PFSK-1 (cell line): ENCODE data around the gene NEURL2.

Experiments used
- FOXP2 ChIP-seq: optimal IDR thresholded peaks from 2 replicates; pipeline ENCODE3; 2011; ENCODE audit warnings: borderline replicate concordance, control low read depth, inconsistent platforms; ENCODE audit not compliant: insufficient read depth; ENCODE audit errors: extremely low read length, extremely low read depth
- POLR2AphosphoS5 ChIP-seq: IDR thresholded peaks from 2 replicates; pipeline ENCODE4 v1.6.1; 2012; ENCODE audit warnings: low read depth, mild to moderate bottlenecking, control low read depth, low read length, moderate library complexity
- SIN3A ChIP-seq: IDR thresholded peaks from 2 replicates; pipeline ENCODE4 v1.6.1; 2012; ENCODE audit warnings: mild to moderate bottlenecking, low read length, moderate library complexity, borderline replicate concordance; ENCODE audit not compliant: insufficient read depth
- TAF1 ChIP-seq: IDR thresholded peaks from 2 replicates; pipeline ENCODE4 v1.6.1; 2012; ENCODE audit warnings: low read length, control low read depth, borderline replicate concordance; ENCODE audit not compliant: insufficient read depth
- TF ChIP-seq, protein P1 (sequence below), 2 experiments: IDR thresholded peaks; 2 replicates each; pipeline versions ENCODE4 v1.6.1 to v1.8.0; 2011 to 2012; ENCODE audit warnings: low read depth in 2 of 2, low read length in 2 of 2, control low read depth in 1 of 2, inconsistent platforms in 1 of 2, mild to moderate bottlenecking in 1 of 2, moderate library complexity in 1 of 2; ENCODE audit not compliant: insufficient read depth in 1 of 2

The NEURL2 gene

DNA sequence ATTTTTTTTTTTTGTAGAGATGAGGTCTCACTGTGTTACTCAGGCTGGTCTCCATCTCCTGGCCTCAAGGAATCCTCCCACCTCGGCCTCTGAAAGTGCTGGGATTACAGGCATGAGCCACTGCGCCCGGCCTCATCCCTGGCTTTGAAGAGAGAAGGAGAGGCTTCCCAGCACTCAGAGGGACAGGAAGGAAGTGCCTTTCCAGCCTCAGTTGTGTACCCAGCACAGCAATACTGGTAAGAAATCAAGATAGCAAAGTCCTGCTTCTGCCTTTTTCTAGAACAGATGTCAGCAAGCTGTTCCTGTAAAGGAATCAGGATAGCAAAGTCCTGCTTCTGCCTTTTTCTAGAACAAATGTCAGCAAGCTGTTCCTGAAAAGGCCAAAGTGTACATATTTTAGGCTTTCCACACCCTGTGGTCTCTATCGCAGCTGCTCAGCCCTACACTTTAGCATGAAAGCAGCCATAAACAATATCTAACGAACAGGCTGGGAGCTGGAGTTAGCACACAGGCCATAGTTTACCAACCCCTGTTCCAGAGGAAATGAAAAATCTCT lies 27.3 kb upstream of the NEURL2 start:
- TF ChIP-seq FOXP2 (no peak), SIN3A (no peak), TAF1 (no peak), POLR2AphosphoS5 (no peak)
- TF ChIP-seq, protein P1, sequence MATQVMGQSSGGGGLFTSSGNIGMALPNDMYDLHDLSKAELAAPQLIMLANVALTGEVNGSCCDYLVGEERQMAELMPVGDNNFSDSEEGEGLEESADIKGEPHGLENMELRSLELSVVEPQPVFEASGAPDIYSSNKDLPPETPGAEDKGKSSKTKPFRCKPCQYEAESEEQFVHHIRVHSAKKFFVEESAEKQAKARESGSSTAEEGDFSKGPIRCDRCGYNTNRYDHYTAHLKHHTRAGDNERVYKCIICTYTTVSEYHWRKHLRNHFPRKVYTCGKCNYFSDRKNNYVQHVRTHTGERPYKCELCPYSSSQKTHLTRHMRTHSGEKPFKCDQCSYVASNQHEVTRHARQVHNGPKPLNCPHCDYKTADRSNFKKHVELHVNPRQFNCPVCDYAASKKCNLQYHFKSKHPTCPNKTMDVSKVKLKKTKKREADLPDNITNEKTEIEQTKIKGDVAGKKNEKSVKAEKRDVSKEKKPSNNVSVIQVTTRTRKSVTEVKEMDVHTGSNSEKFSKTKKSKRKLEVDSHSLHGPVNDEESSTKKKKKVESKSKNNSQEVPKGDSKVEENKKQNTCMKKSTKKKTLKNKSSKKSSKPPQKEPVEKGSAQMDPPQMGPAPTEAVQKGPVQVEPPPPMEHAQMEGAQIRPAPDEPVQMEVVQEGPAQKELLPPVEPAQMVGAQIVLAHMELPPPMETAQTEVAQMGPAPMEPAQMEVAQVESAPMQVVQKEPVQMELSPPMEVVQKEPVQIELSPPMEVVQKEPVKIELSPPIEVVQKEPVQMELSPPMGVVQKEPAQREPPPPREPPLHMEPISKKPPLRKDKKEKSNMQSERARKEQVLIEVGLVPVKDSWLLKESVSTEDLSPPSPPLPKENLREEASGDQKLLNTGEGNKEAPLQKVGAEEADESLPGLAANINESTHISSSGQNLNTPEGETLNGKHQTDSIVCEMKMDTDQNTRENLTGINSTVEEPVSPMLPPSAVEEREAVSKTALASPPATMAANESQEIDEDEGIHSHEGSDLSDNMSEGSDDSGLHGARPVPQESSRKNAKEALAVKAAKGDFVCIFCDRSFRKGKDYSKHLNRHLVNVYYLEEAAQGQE (IDR thresholded peaks at IDR 0.05; ENCODE audit: insufficient read depth in 1 of 2, low read depth in 2 of 2, low read length in 2 of 2), result no peak

DNA sequence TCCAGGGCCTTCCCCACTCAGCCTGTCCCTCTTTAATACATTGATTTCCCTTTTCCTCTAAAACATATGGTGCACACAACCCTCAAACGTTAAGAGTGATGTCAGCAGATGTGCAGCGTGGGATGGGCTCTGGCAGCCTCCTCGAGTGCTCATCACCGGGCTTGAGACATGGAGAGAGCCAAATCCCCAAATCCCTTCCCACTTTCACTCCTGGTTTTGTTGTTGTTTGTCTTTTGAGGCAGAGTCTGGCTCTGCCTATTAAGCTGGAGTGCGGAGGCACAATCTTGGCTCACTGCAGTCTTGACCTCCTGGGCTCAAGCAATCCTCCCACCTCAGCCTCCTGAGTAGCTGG lies 26.8 kb upstream of the NEURL2 start:
- TF ChIP-seq TAF1 (no peak), SIN3A (no peak), FOXP2 (no peak), POLR2AphosphoS5 (no peak)
- TF ChIP-seq, protein P1 (IDR thresholded peaks at IDR 0.05; ENCODE audit: insufficient read depth in 1 of 2, low read depth in 2 of 2, low read length in 2 of 2), result no peak

- no peak for TF ChIP-seq SIN3A
- no peak for TF ChIP-seq TAF1
- TF ChIP-seq, protein P1 (IDR thresholded peaks at IDR 0.05; ENCODE audit: insufficient read depth in 1 of 2, low read depth in 2 of 2, low read length in 2 of 2), result no peak
- no peak for TF ChIP-seq FOXP2
- no peak for TF ChIP-seq POLR2AphosphoS5
Observed at GRCh38 chr20:45913116-45913515, 22.1 kb upstream of the NEURL2 start.

- TF ChIP-seq POLR2AphosphoS5, result no peak
- no peak for TF ChIP-seq SIN3A
- TF ChIP-seq, protein P1 (IDR thresholded peaks at IDR 0.05; ENCODE audit: insufficient read depth in 1 of 2, low read depth in 2 of 2, low read length in 2 of 2), result no peak
- TF ChIP-seq TAF1, result no peak
- TF ChIP-seq FOXP2, result no peak
Observed at GRCh38 chr20:45912344-45912682, 21.3 kb upstream of the NEURL2 start.
